HepG2 (cell line): ENCODE measurements around the gene SLC31A2. TPM values are rescaled to one million over a fixed set of nuclear protein-coding genes. Genes with fewer than 3 reads are reported as not detected.
A peak's percentile ranks its signal among the peaks of the same experiment; 100 is the strongest.

Experiments used
- ASH2L ChIP-seq: fragments of 300-600, 200-600 bp; sonication (generic); IDR thresholded peaks from 2 replicates; pipeline ENCODE4 v1.7.0; 2017; ENCODE audit warnings: low read depth, mild to moderate bottlenecking, moderate library complexity, mixed read lengths, low read length; ENCODE audit not compliant: insufficient read length
- CHD4 ChIP-seq: fragments of 200-600 bp; sonication (generic); IDR thresholded peaks from 2 replicates; pipeline ENCODE4 v1.7.0; 2017; ENCODE audit warnings: mild to moderate bottlenecking, low read length, borderline replicate concordance
- DPF2 ChIP-seq: sonication (generic); formaldehyde crosslinking; IDR thresholded peaks from 2 replicates; pipeline ENCODE4 v1.4.0; 2020; ENCODE audit warnings: mild to moderate bottlenecking, low read depth, missing genetic modification reagents, borderline replicate concordance
- GRHL1 ChIP-seq: sonication (generic); formaldehyde crosslinking; conservative IDR thresholded peaks from 2 replicates; pipeline ENCODE4 v1.8.0; 2022; ENCODE audit warnings: missing genetic modification reagents
- HBP1 ChIP-seq: IDR thresholded peaks from 2 replicates; pipeline ENCODE4 v1.6.1; 2016; ENCODE audit warnings: low read depth, control low read depth
- HMGXB3 ChIP-seq: sonication (generic); formaldehyde crosslinking; IDR thresholded peaks from 2 replicates; pipeline ENCODE4 v1.4.0; 2020; ENCODE audit warnings: missing genetic modification reagents, borderline replicate concordance
- RXRB ChIP-seq: IDR thresholded peaks from 2 replicates; pipeline ENCODE4 v1.6.1; 2016; ENCODE audit warnings: borderline replicate concordance, missing genetic modification reagents, missing compliant biosample characterization
- TBX2 ChIP-seq: sonication (generic); formaldehyde crosslinking; IDR thresholded peaks from 2 replicates; pipeline ENCODE4 v1.5.0; 2020; ENCODE audit warnings: missing genetic modification reagents, mild to moderate bottlenecking, borderline replicate concordance
- TCF7 ChIP-seq: sonication (generic); IDR thresholded peaks from 2 replicates; pipeline ENCODE4 v1.6.1; 2016; ENCODE audit warnings: antibody characterized with exemption, low read depth
- TEAD3 ChIP-seq: optimal IDR thresholded peaks from 2 replicates; pipeline ENCODE3; 2016; ENCODE audit warnings: borderline replicate concordance
- THAP11 ChIP-seq: IDR thresholded peaks from 2 replicates; pipeline ENCODE4 v1.6.1; 2016; ENCODE audit warnings: missing biosample characterization, missing genetic modification reagents
- ZBTB7B ChIP-seq: sonication (generic); formaldehyde crosslinking; IDR thresholded peaks from 2 replicates; pipeline ENCODE4 v1.4.0; 2020; ENCODE audit warnings: missing genetic modification reagents
- ZNF138 ChIP-seq: sonication (generic); formaldehyde crosslinking; IDR thresholded peaks from 2 replicates; pipeline ENCODE4 v1.5.0; 2020; ENCODE audit warnings: mild to moderate bottlenecking, low read depth, missing genetic modification reagents
- ZNF34 ChIP-seq: sonication (generic); formaldehyde crosslinking; IDR thresholded peaks from 2 replicates; pipeline ENCODE4 v1.4.0; 2020; ENCODE audit warnings: mild to moderate bottlenecking, missing genetic modification reagents, borderline replicate concordance
- polyA plus RNA-seq, 8 experiments: library from polyadenylated mRNA; depleted of rRNA in 3 of 8; stranded (reverse) in 7 of 8; unstranded in 1 of 8; fragments of >200 nt; fragmentation: Illumina TruSeq in 4 of 8; extraction: Trizol in 4 of 8; gene quantifications; 2 replicates each; pipeline versions ENCODE4 v1.2.1 to v1.2.3, GENCODE V29; 2011 to 2016; ENCODE audit warnings: low read depth in 4 of 8, missing spikeins in 1 of 8, mixed read lengths in 1 of 8; ENCODE audit not compliant: insufficient read depth in 1 of 8
- total RNA-seq, 5 experiments: library from RNA; depleted of rRNA; stranded (reverse); fragments of >200 nt; fragmentation: Illumina TruSeq; extraction: Trizol; gene quantifications; 2 replicates each; pipeline ENCODE4 v1.2.3, GENCODE V29; 2016; ENCODE audit warnings: low read depth in 1 of 5
- TF ChIP-seq, protein P1 (sequence below): sonication (generic); formaldehyde crosslinking; IDR thresholded peaks from 2 replicates; pipeline ENCODE4 v1.9.0; 2021; ENCODE audit warnings: mild to moderate bottlenecking, missing genetic modification reagents

Gene SLC31A2
- total and polyA plus RNA-seq, 2 of the 13 experiments (the other 11 are each of a cell fraction or from before 2014, with no cell fraction given) = 9.3 to 10.2 TPM

DNA sequence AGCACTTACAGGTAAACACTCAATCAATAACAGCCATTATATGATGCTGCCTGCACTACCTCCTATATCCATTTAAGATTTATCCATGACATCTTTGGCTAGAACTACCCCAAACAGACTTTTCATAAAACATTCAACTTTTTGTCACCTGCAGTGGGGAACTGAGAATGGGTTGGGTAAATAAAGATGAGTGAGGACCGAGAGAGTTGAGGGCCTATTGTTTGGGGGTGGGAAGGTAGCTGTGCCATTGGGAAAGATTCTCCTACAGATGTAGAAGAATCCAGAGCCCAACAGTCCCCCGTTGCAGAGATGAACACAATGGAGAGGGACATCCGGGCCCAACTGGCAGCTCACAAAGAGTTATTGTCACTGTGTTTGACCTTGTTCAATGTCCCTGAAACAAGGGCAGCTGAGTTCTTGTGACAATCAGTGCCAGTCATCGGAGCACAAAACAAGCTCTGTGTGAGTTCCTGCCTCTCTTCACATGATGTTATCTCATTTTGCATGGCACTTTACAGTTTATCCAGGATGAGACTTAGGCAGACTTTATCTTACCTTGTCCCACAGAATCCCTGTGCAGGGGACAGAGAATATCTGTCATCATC is 11.5 kb upstream of the SLC31A2 start (continued):
- peak; percentile 62 for TF ChIP-seq DPF2 (CRISPR knock-in tag)
- TF ChIP-seq HMGXB3 = peak; percentile 52; the same call in 1 of the 2 replicates
- 0 out of 2 replicates have a peak, but pooled peaks have one; percentile 38 for TF ChIP-seq ZBTB7B (CRISPR knock-in tag)
- TF ChIP-seq CHD4 = no peak
- peak; percentile 56 for TF ChIP-seq ASH2L
- TF ChIP-seq GRHL1 (CRISPR knock-in tag) = no peak
- TF ChIP-seq TBX2 (CRISPR knock-in tag) = peak; percentile 92
- no peak for TF ChIP-seq ZNF34
- no peak for TF ChIP-seq ZNF138 (CRISPR knock-in tag)
- peak; percentile 89 for TF ChIP-seq RXRB
- peak; percentile 73 for TF ChIP-seq TEAD3 (CRISPR knock-in tag)
- no peak for TF ChIP-seq HBP1 (CRISPR knock-in tag)
- TF ChIP-seq THAP11 (CRISPR knock-in tag) = 0 out of 2 replicates have a peak, but pooled peaks have one; percentile 52
- peak; percentile 33; the same call in 1 of the 2 replicates for TF ChIP-seq TCF7
- TF ChIP-seq, protein P1, sequence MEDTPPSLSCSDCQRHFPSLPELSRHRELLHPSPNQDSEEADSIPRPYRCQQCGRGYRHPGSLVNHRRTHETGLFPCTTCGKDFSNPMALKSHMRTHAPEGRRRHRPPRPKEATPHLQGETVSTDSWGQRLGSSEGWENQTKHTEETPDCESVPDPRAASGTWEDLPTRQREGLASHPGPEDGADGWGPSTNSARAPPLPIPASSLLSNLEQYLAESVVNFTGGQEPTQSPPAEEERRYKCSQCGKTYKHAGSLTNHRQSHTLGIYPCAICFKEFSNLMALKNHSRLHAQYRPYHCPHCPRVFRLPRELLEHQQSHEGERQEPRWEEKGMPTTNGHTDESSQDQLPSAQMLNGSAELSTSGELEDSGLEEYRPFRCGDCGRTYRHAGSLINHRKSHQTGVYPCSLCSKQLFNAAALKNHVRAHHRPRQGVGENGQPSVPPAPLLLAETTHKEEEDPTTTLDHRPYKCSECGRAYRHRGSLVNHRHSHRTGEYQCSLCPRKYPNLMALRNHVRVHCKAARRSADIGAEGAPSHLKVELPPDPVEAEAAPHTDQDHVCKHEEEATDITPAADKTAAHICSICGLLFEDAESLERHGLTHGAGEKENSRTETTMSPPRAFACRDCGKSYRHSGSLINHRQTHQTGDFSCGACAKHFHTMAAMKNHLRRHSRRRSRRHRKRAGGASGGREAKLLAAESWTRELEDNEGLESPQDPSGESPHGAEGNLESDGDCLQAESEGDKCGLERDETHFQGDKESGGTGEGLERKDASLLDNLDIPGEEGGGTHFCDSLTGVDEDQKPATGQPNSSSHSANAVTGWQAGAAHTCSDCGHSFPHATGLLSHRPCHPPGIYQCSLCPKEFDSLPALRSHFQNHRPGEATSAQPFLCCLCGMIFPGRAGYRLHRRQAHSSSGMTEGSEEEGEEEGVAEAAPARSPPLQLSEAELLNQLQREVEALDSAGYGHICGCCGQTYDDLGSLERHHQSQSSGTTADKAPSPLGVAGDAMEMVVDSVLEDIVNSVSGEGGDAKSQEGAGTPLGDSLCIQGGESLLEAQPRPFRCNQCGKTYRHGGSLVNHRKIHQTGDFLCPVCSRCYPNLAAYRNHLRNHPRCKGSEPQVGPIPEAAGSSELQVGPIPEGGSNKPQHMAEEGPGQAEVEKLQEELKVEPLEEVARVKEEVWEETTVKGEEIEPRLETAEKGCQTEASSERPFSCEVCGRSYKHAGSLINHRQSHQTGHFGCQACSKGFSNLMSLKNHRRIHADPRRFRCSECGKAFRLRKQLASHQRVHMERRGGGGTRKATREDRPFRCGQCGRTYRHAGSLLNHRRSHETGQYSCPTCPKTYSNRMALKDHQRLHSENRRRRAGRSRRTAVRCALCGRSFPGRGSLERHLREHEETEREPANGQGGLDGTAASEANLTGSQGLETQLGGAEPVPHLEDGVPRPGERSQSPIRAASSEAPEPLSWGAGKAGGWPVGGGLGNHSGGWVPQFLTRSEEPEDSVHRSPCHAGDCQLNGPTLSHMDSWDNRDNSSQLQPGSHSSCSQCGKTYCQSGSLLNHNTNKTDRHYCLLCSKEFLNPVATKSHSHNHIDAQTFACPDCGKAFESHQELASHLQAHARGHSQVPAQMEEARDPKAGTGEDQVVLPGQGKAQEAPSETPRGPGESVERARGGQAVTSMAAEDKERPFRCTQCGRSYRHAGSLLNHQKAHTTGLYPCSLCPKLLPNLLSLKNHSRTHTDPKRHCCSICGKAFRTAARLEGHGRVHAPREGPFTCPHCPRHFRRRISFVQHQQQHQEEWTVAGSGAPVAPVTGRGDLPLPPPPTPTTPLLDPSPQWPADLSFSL = 0 out of 2 replicates have a peak, but pooled peaks have one; percentile 28
